K562 (cell line): ENCODE data around the gene ITGA2B. TPM values are rescaled to one million over a fixed set of nuclear protein-coding genes. Genes with fewer than 3 reads are reported as not detected.
A peak's percentile ranks its signal among the peaks of the same experiment; 100 is the strongest.

Experiments
- BACH1 ChIP-seq: fragments of 200-800 bp; sonication (Bioruptor generic); IDR thresholded peaks from 2 replicates; pipeline ENCODE4 v1.6.1; 2016; ENCODE audit warnings: missing genetic modification characterization, missing compliant biosample characterization
- EGR1 ChIP-seq: fragments of 450-650 bp; conservative IDR thresholded peaks from 2 replicates; pipeline ENCODE4 v1.6.1; 2017; ENCODE audit warnings: mild to moderate bottlenecking
- FOSL1 ChIP-seq: fragments of 200-800 bp; sonication (Bioruptor generic); conservative IDR thresholded peaks from 2 replicates; pipeline ENCODE4 v1.6.1; 2016; ENCODE audit warnings: missing genetic modification characterization, missing compliant biosample characterization
- FUS ChIP-seq: fragments of 200-400 bp; formaldehyde crosslinking; optimal IDR thresholded peaks from 2 replicates; pipeline ENCODE3; 2017; ENCODE audit warnings: low read depth, low read length
- GABPA ChIP-seq: fragments of 200-800 bp; sonication (Bioruptor generic); conservative IDR thresholded peaks from 2 replicates; pipeline ENCODE4 v1.6.1; 2016; ENCODE audit warnings: low read depth, missing genetic modification characterization, missing compliant biosample characterization
- HMBOX1 ChIP-seq: sonication (generic); IDR thresholded peaks from 2 replicates; pipeline ENCODE4 v1.6.1; 2016
- IRF9 ChIP-seq: fragments of 450-650 bp; IDR thresholded peaks from 2 replicates; pipeline ENCODE4 v1.6.1; 2016; ENCODE audit warnings: missing biosample characterization, missing genetic modification characterization
- MCM5 ChIP-seq: fragments of 450-650 bp; IDR thresholded peaks from 2 replicates; pipeline ENCODE4 v1.6.1; 2016; ENCODE audit warnings: low read depth
- NEUROD1 ChIP-seq: fragments of 150-350 bp; IDR thresholded peaks from 2 replicates; pipeline ENCODE4 v1.6.1; 2014; ENCODE audit warnings: borderline replicate concordance, low read length, low read depth; ENCODE audit not compliant: partially characterized antibody
- NR4A1 ChIP-seq, 2 experiments: fragments of 250-450 bp in 1 of 2; fragments of 450-650 bp in 1 of 2; sonication (Bioruptor Pico) in 1 of 2; IDR thresholded peaks; 2 replicates each; pipeline versions ENCODE4 v1.4.0 to v1.6.1; 2016 to 2020; ENCODE audit warnings: mild to moderate bottlenecking in 2 of 2, missing compliant biosample characterization in 1 of 2, missing genetic modification characterization in 1 of 2, moderate library complexity in 1 of 2
- PHF8 ChIP-seq: fragments of 200-600 bp; sonication (generic); IDR thresholded peaks from 2 replicates; pipeline ENCODE4 v1.6.1; 2012; ENCODE audit warnings: mixed run types, mild to moderate bottlenecking, inconsistent platforms, low read length, moderate library complexity, borderline replicate concordance
- RBBP5 ChIP-seq: fragments of 200-600 bp; sonication (generic); IDR thresholded peaks from 2 replicates; pipeline ENCODE4 v1.6.1; 2012; ENCODE audit warnings: borderline replicate concordance, mild to moderate bottlenecking, low read length, control low read depth, inconsistent platforms; ENCODE audit not compliant: insufficient read depth, poor library complexity, severe bottlenecking
- TAF1 ChIP-seq: IDR thresholded peaks from 2 replicates; pipeline ENCODE4 v1.6.1; 2011; ENCODE audit warnings: mild to moderate bottlenecking, low read length, moderate library complexity; ENCODE audit not compliant: insufficient read depth, control insufficient read depth, severe bottlenecking; ENCODE audit errors: extremely low read depth
- VEZF1 ChIP-seq: fragments of 200-800 bp; sonication (Bioruptor generic); IDR thresholded peaks from 2 replicates; pipeline ENCODE4 v1.6.1; 2017; ENCODE audit warnings: missing genetic modification characterization, missing compliant biosample characterization
- ZBTB1 ChIP-seq: sonication (generic); formaldehyde crosslinking; IDR thresholded peaks from 2 replicates; pipeline ENCODE4 v1.8.1; 2023; ENCODE audit warnings: missing genetic modification reagents, low read depth, mild to moderate bottlenecking, borderline replicate concordance
- ZNF121 ChIP-seq: sonication (generic); formaldehyde crosslinking; conservative IDR thresholded peaks from 2 replicates; pipeline ENCODE4 v1.8.0; 2022; ENCODE audit warnings: missing genetic modification reagents
- ZNF639 ChIP-seq, 2 experiments: fragments of 200-800 bp in 1 of 2; sonication (Bioruptor generic) in 1 of 2; sonication (generic) in 1 of 2; formaldehyde crosslinking in 1 of 2; IDR thresholded peaks in 1 of 2; conservative IDR thresholded peaks in 1 of 2; 2 replicates each; pipeline versions ENCODE4 v1.5.0 to v1.6.1; 2016 to 2020; ENCODE audit warnings: missing compliant biosample characterization in 1 of 2, missing genetic modification characterization in 1 of 2, missing genetic modification reagents in 1 of 2
- ZNF740 ChIP-seq, 3 experiments: fragments of 200-800 bp in 1 of 3; sonication (Bioruptor generic) in 1 of 3; sonication (generic) in 1 of 3; formaldehyde crosslinking in 1 of 3; IDR thresholded peaks; 2 replicates each; pipeline versions ENCODE4 v1.6.1 to v1.8.0; 2016 to 2022; ENCODE audit warnings: mild to moderate bottlenecking in 2 of 3, missing compliant biosample characterization in 2 of 3, missing genetic modification characterization in 2 of 3, missing genetic modification reagents in 1 of 3
- polyA plus RNA-seq, 8 experiments: library from polyadenylated mRNA; depleted of rRNA in 4 of 8; stranded (reverse) in 5 of 8; unstranded in 3 of 8; fragments of >200 nt; fragmentation: Nextera tagmentation in 2 of 8; fragmentation: Illumina TruSeq in 1 of 8; extraction: Ambion mirVana in 2 of 8; extraction: Trizol in 1 of 8; gene quantifications; 2 replicates each; pipeline versions ENCODE4 v1.2.1 to v1.2.3, GENCODE V29; 2011 to 2014; ENCODE audit warnings: inconsistent platforms in 1 of 8, missing spikeins in 1 of 8
- total RNA-seq, 7 experiments: library from RNA; depleted of rRNA in 6 of 7; stranded (reverse); fragments of >200 nt in 6 of 7; fragmentation: Illumina TruSeq in 2 of 7; extraction: Trizol in 2 of 7; gene quantifications; 2 replicates each; pipeline versions ENCODE4 v1.2.1 to v1.2.3, GENCODE V29; 2011 to 2021; ENCODE audit warnings: low replicate concordance in 1 of 7

ITGA2B gene
- total and polyA plus RNA-seq, 9 of the 15 experiments (the other 6 are each of a cell fraction or from before 2014, with no cell fraction given), result 1.1 to 26.4 (median 5.6) TPM

- TF ChIP-seq BACH1 (no peak), FOSL1 (tag) (no peak), PHF8 (peak; percentile 68; the same call in 1 of the 2 replicates), ZNF740 (CRISPR knock-in tag; IDR thresholded peaks at IDR 0.05) (no peak; the same call in 1 of the 2 replicates), ZNF740 (tag; IDR thresholded peaks at IDR 0.05) (no peak), EGR1 (peak; percentile 45), HMBOX1 (no peak), VEZF1 (peak; percentile 72), RBBP5 (no peak), MCM5 (no peak), ZBTB1 (CRISPR knock-in tag) (0 out of 2 replicates have a peak, but pooled peaks have one; percentile 31), FUS (peak; percentile 25), GABPA (no peak), ZNF639 (CRISPR knock-in tag; conservative IDR thresholded peaks at IDR 0.05 in 1 of 2, IDR thresholded peaks at IDR 0.05 in 1 of 2) (0 out of 4 replicates have a peak, but pooled peaks of 1 of the 2 experiments have one; percentile 28), NR4A1 (CRISPR knock-in tag; IDR thresholded peaks at IDR 0.05) (no peak), NR4A1 (tag; IDR thresholded peaks at IDR 0.05) (no peak), NEUROD1 (no peak), IRF9 (tag) (no peak), TAF1 (peak; percentile 41), ZNF121 (no peak)
These were observed 25.8 kb downstream of the ITGA2B start, which contains the start of gene FAM171A2 (continued) for GRCh38 chr17:44363613-44364159.
